Upper lobe of left lung (tissue), 6 donors: ENCODE data around the gene ADCY9. TPM values are rescaled to one million over a fixed set of nuclear protein-coding genes. Genes with fewer than 3 reads are reported as not detected.
A peak's percentile ranks its signal among the peaks of the same experiment; 100 is the strongest.

Experiments used
- ATAC-seq, 2 donors: fragments of 200-7000 bp; cut with Tn5 transposase; one replicate each; pipeline ENCODE4 v1.9.1; 2022; ENCODE audit warnings: mild to moderate bottlenecking in 2 of 2, moderate library complexity in 2 of 2; ENCODE audit not compliant: low FRiP score in 2 of 2
- DNase-seq, 2 donors: peaks; one replicate each; pipeline ENCODE4 v3.0.0-alpha.2; 2019 to 2020
- H3K27ac ChIP-seq, 4 donors: fragments of 200-600 bp; sonication (generic); one replicate each; pipeline ENCODE4 v1.5.1; 2016 to 2019
- H3K27me3 ChIP-seq, 4 donors: fragments of 200-600 bp; sonication (generic); one replicate each; pipeline ENCODE4 v1.5.1; 2017 to 2019
- H3K36me3 ChIP-seq, 4 donors: fragments of 200-600 bp; sonication (generic); one replicate each; pipeline ENCODE4 v1.5.1; 2016 to 2019
- H3K4me1 ChIP-seq, 4 donors: fragments of 200-600 bp; sonication (generic); one replicate each; pipeline ENCODE4 v1.5.1; 2018 to 2019
- H3K4me3 ChIP-seq, 4 donors: fragments of 200-600 bp; sonication (generic); one replicate each; pipeline ENCODE4 v1.5.1; 2017 to 2019; ENCODE audit warnings: mild to moderate bottlenecking in 2 of 4, moderate library complexity in 1 of 4
- H3K9me3 ChIP-seq, 4 donors: fragments of 200-600 bp; sonication (generic); one replicate each; pipeline ENCODE4 v1.5.1; 2018 to 2019
- EP300 ChIP-seq, 4 donors: sonication (generic); formaldehyde crosslinking; IDR thresholded peaks; one replicate each; pipeline ENCODE4 v1.5.1; 2017; ENCODE audit warnings: antibody characterized with exemption in 4 of 4, control low read depth in 2 of 4
- POLR2A ChIP-seq, 4 donors: fragments of 450-650 bp; IDR thresholded peaks; one replicate each; pipeline ENCODE4 v1.5.1; 2016 to 2017; ENCODE audit warnings: antibody characterized with exemption in 4 of 4, mild to moderate bottlenecking in 2 of 4
- POLR2AphosphoS5 ChIP-seq, 2 donors: sonication (generic); formaldehyde crosslinking; IDR thresholded peaks; one replicate each; pipeline ENCODE4 v1.5.1; 2017; ENCODE audit warnings: antibody characterized with exemption in 2 of 2
- WGBS, 2 donors: methylation state at CpG; one replicate each; pipeline ENCODE4 v1.1.5; 2017 to 2018; 5-methylcytosine and 5-hydroxymethylcytosine counted together
- total RNA-seq, 6 donors: library from RNA; depleted of rRNA in 4 of 6; stranded (reverse); fragments of >200 nt in 4 of 6; gene quantifications; one replicate each; pipeline versions ENCODE4 v1.1.0 to v1.2.1, GENCODE V29; 2016 to 2021
- TF ChIP-seq, protein P1 (sequence below), 6 experiments: fragments of 450-650 bp in 4 of 6; fragments of 200-600 bp in 2 of 6; sonication (generic) in 2 of 6; IDR thresholded peaks; one replicate each; pipeline ENCODE4 v1.5.1; 2016 to 2019; ENCODE audit warnings: antibody characterized with exemption in 6 of 6
- donor health status: DM: no; HTN: no; CAD: no; lungs with moderate emphysema.
- donor health status: DM: no; HTN: yes; CAD: no; lungs with severe emphysema.

The ADCY9 gene
- total RNA-seq, 6 donors from 2014 or later = 46.0 to 80.7 (median 68.4) TPM

DNA sequence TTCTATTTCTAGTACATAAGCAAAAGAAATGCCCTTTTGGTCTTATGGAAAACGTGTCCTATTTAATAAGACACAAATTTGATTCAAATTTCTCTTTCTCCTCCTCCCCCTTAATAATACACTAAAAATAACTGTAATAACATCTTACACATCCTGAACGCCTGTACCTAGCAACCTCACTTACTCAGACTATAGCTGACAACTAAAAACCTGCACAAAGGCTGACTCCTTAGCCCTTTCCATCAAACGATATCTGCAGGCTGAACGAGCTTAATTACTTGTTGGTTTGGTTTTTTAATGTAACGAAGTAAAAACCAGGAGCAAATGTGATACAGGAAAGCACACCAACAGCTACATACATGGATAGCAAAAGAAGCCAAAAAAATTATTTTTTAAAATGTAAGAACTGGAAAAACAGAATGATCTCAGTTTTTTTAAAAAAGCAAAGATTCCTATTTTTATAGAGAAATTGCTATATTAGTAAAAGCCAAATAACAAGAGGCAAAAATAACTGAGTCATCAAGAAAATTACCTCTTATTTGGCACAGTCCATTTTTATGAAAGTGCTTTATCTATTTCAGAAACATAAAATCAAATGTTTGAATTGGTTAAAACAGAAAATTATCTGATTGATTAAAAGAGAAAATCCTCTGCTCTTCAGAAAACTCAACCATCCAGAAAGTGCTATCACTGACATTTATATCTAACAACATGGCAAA lies 23.5 kb downstream of the ADCY9 start:
- Histone ChIP-seq H3K9me3 (no peaks in the 10 kb centered on the region), H3K4me3 (no peak overlapping the region), H3K4me1 (peaks cover 44 to 62% (median 47%) of the 10 kb centered on the region in 4 donors), H3K36me3 (no peaks in the 10 kb centered on the region), H3K27ac (peak overlapping the region in 3 of 4 donors; percentile 61 to 81 (median 64)), H3K27me3 (no peaks in the 10 kb centered on the region)
- TF ChIP-seq, protein P1, sequence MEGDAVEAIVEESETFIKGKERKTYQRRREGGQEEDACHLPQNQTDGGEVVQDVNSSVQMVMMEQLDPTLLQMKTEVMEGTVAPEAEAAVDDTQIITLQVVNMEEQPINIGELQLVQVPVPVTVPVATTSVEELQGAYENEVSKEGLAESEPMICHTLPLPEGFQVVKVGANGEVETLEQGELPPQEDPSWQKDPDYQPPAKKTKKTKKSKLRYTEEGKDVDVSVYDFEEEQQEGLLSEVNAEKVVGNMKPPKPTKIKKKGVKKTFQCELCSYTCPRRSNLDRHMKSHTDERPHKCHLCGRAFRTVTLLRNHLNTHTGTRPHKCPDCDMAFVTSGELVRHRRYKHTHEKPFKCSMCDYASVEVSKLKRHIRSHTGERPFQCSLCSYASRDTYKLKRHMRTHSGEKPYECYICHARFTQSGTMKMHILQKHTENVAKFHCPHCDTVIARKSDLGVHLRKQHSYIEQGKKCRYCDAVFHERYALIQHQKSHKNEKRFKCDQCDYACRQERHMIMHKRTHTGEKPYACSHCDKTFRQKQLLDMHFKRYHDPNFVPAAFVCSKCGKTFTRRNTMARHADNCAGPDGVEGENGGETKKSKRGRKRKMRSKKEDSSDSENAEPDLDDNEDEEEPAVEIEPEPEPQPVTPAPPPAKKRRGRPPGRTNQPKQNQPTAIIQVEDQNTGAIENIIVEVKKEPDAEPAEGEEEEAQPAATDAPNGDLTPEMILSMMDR (IDR thresholded peaks at IDR 0.05) = no peak
- TF ChIP-seq EP300 (IDR thresholded peaks at IDR 0.05) (no peak), POLR2A (IDR thresholded peaks at IDR 0.05) (no peak), POLR2AphosphoS5 (IDR thresholded peaks at IDR 0.05) (no peak)
- DNase-seq = peak in 1 of 2 donors; percentile 1
- 75 to 83% methylated on average over 5 of the region's 5 CpGs for WGBS, 2 donors
- ATAC-seq = no peak

DNA sequence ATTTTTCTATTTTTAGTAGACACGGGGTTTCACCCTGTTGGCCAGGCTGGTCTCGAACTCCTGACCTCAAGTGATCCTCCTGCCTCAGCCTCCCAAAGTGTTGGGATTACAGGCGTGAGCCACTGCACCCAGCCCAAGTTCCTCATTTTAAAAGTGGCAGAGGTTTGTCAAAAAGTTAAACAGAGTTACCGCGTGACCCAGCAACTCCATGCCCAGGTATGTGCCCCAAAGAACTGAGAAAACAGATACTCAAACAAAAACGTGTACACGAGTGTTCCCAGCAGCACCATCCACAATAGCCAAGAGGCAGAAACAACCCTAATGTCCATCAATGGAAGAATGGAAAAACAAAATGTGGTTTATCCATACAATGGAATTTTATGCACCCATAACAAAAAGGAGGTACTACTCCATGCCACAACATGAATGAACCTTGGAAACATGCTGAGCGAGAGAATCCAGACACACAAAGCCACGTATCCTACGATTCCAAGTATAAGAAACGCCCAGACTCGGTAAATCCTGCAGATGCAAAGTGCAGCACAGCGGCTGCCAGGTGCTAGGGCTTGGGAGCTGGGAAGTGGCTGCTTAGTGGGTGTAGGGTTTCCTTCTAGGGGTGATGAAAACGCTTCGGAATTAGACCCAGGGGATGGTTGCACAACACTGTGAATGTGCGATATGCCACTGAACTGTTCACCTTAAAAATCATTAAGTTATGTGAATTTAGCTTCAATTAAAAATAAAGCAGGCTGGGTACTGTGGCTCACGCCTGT lies 24.8 kb downstream of the ADCY9 start:
- WGBS, 2 donors = 60 to 69% methylated on average over 17 of the region's 17 CpGs
- Histone ChIP-seq H3K27me3 (no peaks in the 10 kb centered on the region), H3K36me3 (no peaks in the 10 kb centered on the region), H3K27ac (peak overlapping the region; percentile 71 to 81 (median 74)), H3K4me3 (no peak overlapping the region), H3K4me1 (peaks cover 39 to 57% (median 45%) of the 10 kb centered on the region in 4 donors), H3K9me3 (no peaks in the 10 kb centered on the region)
- ATAC-seq (peak; percentile 29 to 65), DNase-seq (peak in 1 of 2 donors; percentile 84)
- TF ChIP-seq POLR2A (IDR thresholded peaks at IDR 0.05) (no peak), POLR2AphosphoS5 (IDR thresholded peaks at IDR 0.05) (peak in 1 of 2 donors; percentile 3)

DNA sequence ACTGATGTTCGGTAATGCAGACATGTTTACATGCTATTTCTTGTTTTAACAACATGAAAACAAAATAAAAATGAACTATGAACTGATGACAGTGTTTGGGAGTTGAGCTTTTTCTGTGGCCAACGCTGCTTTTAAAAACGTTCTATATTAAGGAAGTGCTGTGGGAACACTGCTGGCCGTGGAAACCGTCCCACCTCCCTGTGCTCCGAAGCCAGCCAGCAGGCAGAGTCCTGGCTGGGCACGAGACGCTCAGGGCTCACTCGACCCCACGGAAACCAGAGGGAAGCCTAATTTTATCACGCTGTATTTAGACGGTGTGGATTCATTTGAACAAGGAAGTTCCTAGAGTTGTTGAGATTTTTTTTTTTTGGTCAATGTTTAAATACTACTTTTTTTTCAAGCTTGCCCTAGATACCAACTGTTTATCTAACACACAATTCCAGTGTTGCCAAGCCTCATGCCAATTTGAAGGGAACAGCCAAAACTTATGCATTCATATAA lies 25.8 kb downstream of the ADCY9 start:
- DNase-seq (peak in 1 of 2 donors; percentile 51), ATAC-seq (peak; percentile 56 to 63)
- no peaks in the 10 kb centered on the region for H3K36me3 ChIP-seq
- H3K27ac ChIP-seq = peak overlapping the region; percentile 71 to 81 (median 74)
- no peaks in the 10 kb centered on the region for H3K27me3 ChIP-seq
- TF ChIP-seq, protein P1 (IDR thresholded peaks at IDR 0.05) = no peak
- no peak for TF ChIP-seq POLR2A (IDR thresholded peaks at IDR 0.05)
- TF ChIP-seq EP300 (IDR thresholded peaks at IDR 0.05) = no peak
- TF ChIP-seq POLR2AphosphoS5 (IDR thresholded peaks at IDR 0.05) = no peak
- peaks cover 30 to 58% (median 46%) of the 10 kb centered on the region in 4 donors for H3K4me1 ChIP-seq
- H3K9me3 ChIP-seq = no peaks in the 10 kb centered on the region
- WGBS, 2 donors = 2 to 3% methylated on average over 12 of the region's 12 CpGs
- H3K4me3 ChIP-seq = peak overlapping the region in 1 of 4 donors; percentile 15

DNA sequence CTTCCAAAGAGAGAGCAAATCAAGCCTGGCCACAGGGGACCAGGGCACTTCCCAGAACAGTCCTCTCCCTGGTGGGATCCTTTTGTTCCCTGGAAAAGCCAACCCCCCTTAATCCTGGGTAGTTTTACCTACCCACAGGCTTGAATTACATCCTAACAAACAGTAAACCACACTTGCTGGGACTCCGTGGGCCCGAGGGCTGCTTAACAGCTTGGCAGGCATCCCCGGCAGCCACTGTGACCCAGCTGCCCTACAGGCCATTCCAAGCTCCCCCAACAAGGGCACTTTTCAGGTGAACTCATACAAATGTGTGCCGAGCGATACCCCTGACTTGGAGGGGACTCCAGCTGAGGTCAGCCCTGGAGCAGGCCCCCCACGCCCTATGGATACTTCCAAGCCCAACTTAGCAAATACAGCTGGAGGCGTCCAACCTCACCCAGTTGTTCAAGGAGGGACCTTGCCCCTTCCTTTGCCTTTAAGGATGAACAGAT lies 26.4 kb downstream of the ADCY9 start:
- Histone ChIP-seq H3K27me3 (no peaks in the 10 kb centered on the region), H3K9me3 (no peaks in the 10 kb centered on the region), H3K36me3 (no peaks in the 10 kb centered on the region), H3K27ac (peak overlapping the region; percentile 71 to 81 (median 74)), H3K4me3 (no peak overlapping the region), H3K4me1 (peaks cover 30 to 61% (median 46%) of the 10 kb centered on the region in 4 donors)
- WGBS, 2 donors = 50 to 67% methylated on average over 4 to 6 of the region's 7 CpGs
- TF ChIP-seq EP300 (IDR thresholded peaks at IDR 0.05) (no peak), POLR2A (IDR thresholded peaks at IDR 0.05) (no peak), POLR2AphosphoS5 (IDR thresholded peaks at IDR 0.05) (no peak)
- TF ChIP-seq, protein P1 (IDR thresholded peaks at IDR 0.05) = no peak
- DNase-seq = peak in 1 of 2 donors; percentile 36
- peak; percentile 4 to 9 for ATAC-seq
